HG02623 (cell line): ENCODE measurements around the gene PCDH9.

ENCODE experiments used
- ATAC-seq: cut with Tn5 transposase; IDR thresholded peaks from one replicate; pipeline ENCODE4 v1.9.1; 2021; ENCODE audit warnings: moderate library complexity; ENCODE audit not compliant: unreplicated experiment

Gene PCDH9

DNA sequence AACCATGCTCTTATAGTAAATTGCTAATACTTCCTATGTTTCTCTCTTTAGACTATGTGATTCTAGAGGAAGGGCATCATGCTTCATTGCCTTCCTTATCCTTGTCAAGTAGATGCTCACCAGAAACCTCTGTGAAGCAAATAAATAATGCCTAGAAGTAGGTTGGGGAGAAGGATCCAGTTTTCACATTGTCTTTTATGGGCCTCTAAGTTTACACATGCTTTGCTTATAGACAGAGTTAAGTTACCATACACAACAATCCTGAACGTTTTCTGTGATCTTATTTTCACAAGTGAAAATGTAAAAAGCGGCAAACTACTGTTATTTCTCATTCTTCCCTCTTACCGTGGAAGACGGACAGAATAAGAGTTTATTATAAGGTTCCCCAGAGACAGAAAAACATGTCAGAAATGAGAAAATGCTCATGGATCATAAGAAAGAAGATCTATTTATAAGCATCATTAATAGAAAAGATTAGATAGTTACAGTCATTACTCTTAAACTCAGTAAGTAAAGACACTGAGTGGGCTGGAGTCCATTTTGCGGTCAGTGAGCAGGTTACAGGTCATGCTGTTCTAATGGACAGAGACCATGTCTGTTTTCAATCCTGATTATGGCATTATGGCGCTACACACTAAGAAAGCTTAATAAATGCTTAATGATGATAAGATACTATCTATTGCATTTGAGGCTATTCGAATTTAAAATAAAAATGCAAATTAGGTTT lies 723.9 kb downstream of the PCDH9 start:
- no peak for ATAC-seq

DNA sequence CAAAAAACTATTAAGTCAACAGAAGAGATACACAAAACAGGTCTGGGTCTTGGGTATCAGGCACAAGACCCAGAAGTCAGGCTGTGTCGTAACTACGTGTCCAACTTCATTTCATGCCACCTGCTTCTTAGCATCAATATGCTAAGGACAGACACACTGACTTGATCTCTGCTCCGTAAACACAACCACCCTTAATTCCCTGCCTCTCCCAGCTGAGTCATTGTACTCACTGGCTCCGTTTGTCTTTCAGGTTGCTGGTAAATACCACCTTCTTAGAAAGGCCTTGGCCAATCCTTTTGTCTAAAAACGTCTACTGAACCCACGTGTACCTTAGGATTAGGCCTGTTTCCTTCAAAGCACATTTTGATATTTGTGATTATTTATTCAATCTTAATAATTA lies 726.2 kb downstream of the PCDH9 start:
- ATAC-seq, result no peak

DNA sequence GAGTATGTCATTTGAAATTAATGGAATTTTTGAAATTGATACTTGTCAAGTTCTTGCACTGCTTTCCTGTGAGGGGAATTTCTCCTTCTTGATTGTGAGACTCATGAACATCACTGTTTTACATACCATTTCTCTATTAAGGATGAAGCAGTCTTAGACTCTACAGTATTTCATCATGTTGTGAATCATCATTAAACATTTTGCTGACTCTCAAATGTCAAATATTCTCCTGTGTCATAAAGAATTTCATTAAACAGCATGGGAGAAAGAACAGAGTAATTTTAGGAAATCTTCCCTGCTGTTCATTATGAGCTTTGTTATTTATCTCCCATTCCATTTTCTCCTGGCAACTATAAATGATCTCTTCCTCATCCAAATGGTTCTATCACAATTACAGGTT lies 729.0 kb downstream of the PCDH9 start:
- ATAC-seq, result no peak

DNA sequence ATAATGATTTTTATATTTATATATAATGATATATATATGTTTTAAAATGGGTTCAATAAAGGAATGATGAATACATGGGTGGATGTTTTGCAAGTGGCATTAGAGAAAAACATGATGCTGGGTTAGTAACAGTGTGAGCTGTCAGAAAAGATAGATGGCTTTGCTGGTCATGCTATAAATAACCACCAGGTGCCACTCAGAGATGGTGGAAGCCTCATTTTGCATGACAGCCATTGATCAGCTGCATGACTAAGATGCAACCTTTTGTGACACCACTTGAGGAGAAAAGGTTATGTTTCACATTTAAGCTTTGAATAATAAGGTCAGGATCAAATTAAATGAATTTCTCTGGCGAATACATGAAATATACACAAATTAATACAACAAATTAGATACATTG lies 737.7 kb downstream of the PCDH9 start:
- no peak for ATAC-seq

DNA sequence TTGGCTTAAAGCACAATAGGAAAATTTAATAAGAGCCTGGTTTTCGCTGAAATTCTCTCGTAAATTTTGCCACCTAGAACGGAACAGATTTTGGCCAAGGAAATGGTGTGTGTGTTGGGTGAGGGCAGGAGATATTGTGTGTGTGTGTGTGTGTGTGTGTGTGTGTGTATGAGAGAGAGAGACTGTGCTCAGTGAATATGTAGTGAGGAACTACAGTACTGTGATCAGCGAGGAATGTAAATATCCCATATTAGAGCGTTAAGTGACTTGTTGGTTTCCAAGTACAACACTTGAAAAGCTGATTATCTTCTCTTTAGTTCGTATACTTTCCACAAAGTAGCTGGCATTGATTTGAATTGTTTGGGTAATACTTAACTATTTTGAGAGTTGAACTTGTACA lies 738.9 kb downstream of the PCDH9 start:
- ATAC-seq, result no peak

GRCh38 chr13:66489586-66489985 lies 740.5 kb downstream of the PCDH9 start:
- ATAC-seq, result no peak

GRCh38 chr13:66489172-66489571 lies 741.0 kb downstream of the PCDH9 start:
- no peak for ATAC-seq

GRCh38 chr13:66483712-66484111 lies 746.4 kb downstream of the PCDH9 start:
- no peak for ATAC-seq

DNA sequence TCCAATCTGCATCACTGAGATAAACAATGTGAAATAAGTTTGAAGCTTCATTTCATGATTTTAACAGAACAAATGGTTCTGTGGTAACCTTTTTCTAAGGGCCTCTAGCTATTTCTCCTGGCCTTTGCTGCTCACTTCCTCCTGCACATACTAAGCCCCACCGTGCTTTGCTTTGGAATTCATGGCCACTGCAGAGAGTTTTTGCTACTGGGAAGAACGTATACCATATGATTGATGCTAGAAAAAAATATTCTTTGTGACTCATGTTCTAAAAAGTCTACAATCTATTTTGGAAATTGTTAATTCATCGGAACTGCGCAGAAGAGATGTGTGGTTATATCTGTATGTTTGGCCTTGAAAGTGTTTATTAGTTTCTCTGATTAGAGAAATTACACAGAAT lies 747.3 kb downstream of the PCDH9 start:
- ATAC-seq, result no peak

GRCh38 chr13:66477816-66478215 lies 752.3 kb downstream of the PCDH9 start:
- ATAC-seq, result no peak

GRCh38 chr13:66475061-66475460 lies 755.1 kb downstream of the PCDH9 start:
- no peak for ATAC-seq

DNA sequence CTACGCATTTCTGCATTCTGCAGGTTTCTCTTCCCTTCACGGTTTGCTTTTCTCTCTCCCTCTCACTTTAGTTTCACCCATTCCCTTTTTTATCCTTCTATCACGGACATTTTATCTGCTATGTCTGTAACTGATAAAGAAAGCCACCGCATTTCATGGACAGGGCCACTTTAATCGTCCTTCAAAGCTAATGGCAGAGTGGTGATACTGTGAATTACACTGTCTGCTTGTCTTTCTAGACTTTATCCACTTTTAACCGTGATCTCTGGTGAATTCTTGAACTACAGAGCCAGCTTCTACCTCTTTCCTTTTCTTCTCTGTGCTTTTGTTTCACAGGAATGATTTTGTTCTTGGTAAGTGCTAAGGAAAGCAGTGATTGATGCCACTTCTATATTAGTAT lies 760.4 kb downstream of the PCDH9 start:
- ATAC-seq, result no peak

DNA sequence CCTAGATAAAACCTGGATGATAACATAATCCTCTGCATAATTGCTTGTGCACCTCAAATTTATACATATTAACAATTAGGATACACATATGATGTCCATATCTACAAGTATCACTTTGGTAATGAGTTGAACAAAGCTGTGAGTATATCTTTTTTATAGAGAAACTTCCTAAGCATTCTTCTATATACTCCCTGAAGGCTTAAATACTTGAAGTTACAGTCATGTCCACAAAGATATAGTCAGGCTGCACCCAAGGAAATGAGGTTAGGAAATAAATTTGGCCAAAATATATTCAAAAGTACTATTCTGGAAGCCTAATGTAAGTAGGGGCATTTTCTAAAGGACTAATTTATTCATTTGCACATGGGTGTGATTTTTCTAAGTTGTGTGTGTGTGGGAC lies 761.5 kb downstream of the PCDH9 start:
- ATAC-seq, result no peak

- ATAC-seq, result no peak
Observed at GRCh38 chr13:66462187-66462586, 767.9 kb downstream of the PCDH9 start.

- ATAC-seq, result no peak
Observed at GRCh38 chr13:66461021-66461420, 769.1 kb downstream of the PCDH9 start.

DNA sequence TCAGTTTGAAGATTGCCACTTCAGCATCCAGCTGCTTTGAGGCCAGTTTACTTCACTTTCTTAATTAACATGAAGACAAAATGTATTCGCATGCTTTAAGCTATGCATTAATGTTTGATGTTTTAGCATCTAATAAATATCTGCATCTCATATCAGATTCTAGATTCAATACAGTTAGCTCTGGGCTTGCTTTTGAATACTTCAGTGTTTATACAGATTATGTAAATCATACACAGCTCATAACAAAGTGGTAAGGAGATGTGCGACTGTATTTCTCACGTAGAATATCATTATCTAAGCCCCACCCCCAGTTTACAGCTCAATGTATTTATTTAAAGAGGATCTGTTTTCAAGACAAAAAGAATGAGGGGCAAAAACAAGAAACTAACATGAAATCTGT lies 770.5 kb downstream of the PCDH9 start:
- ATAC-seq, result no peak

- no peak for ATAC-seq
Observed at GRCh38 chr13:66459143-66459542, 771.0 kb downstream of the PCDH9 start.

- ATAC-seq, result no peak
Observed at GRCh38 chr13:66446413-66446812, 783.7 kb downstream of the PCDH9 start.

- ATAC-seq, result no peak
Observed at GRCh38 chr13:66443926-66444325, 786.2 kb downstream of the PCDH9 start.

GRCh38 chr13:66440938-66441337 lies 789.2 kb downstream of the PCDH9 start:
- no peak for ATAC-seq

DNA sequence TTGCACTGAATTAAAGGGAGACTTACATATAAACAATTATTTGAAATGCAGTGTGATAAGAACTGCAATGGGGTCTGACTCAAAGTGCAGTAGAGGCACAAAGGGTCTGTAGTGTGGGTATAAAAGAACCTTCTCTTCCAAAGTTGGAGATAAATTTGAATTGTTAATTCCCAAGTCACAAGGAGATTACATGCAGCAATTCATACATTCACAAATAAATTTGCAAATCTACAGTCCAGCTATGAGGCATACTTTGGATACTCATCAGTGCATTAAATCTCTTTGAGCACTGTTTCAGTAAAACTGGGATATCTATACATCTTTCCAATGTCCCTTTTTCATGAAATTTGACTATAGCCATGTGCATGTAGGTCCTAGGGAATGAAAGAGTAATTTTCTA lies 799.4 kb downstream of the PCDH9 start:
- no peak for ATAC-seq

- ATAC-seq, result no peak
Observed at GRCh38 chr13:66430269-66430668, 799.9 kb downstream of the PCDH9 start.

DNA sequence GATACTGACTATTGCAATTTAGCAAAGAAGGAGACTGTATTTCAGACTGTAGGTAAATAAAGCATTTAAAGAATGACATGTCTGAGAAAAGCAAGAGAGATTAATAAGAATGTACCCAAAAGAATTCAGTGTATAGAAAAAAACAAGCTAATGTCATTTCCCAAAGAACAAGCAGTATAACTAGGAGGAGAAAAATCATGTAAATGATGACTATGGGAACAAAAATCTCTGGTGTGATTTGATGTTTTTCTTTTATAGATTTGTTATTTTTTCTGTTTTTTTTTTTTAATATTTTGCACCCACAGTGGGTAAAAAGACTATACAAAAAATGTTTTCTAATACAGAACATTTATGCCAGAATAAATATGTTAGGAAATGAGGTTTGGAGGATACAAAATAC lies 801.0 kb downstream of the PCDH9 start:
- ATAC-seq, result no peak
